ENCODE data around the gene LGR6. TPM values are rescaled to one million over a fixed set of nuclear protein-coding genes. Genes with fewer than 3 reads are reported as not detected.

The LGR6 gene
- polyA plus RNA-seq, 1 donor from 2014 or later, result not detected

DNA sequence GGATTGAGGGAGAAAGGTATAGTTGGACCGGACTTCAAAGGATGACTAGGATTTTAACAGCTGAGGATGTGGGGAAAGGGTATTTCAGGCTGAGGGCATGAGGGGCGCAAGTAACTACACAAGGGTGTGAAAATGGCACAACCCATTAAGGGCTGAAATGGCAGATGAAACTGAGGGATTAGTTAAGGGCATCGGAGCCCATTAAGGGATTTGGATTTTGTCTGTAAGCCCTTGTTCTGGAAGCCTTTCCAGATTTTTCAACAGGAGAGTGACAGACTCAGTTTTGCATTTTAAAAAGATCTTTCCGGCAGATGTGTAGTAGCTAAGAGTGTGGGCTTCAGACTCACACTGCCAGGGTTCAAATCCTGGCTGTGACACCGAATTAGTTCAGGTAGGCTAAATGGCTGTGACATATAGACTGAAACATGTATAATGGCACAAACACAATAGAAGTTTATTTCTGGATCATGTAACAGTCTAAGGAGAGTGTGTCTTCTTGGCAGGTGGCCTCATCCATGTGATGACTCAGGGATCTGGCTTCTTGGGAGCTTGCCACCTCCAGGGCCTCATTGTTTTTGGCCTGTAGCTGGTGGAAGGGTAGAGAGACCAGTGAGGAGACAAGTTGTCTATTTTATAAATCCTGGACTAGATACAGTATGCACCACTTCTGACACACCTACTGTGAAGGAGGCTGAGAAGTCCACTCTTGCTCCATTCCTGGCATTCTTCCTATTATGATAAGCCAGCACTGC, 98.5 kb downstream of the LGR6 start:
- Histone ChIP-seq H3K9me3 (ENCODE audit: low read length) (no peaks in the 10 kb centered on the region), H3K27me3 (ENCODE audit: insufficient read depth, low read depth, low read length) (no peaks in the 10 kb centered on the region), H2AFZ (ENCODE audit: low read depth, low read length) (no peak overlapping the region), H3F3A (ENCODE audit: insufficient read depth, low read length, poor library complexity, severe bottlenecking) (no peaks in the 10 kb centered on the region), H3K4me2 (ENCODE audit: low read length) (no peak overlapping the region), H3K4me3 (ENCODE audit: low read length) (no peak overlapping the region), H3K9me2 (ENCODE audit: insufficient read depth, low read length) (no peaks in the 10 kb centered on the region), H3K27ac (ENCODE audit: low read length) (no peak overlapping the region), H4K20me1 (ENCODE audit: insufficient read depth) (no peaks in the 10 kb centered on the region), H3K9ac (ENCODE audit: low read length) (no peak overlapping the region), H3K79me2 (replicated peaks; ENCODE audit: insufficient read depth, low read length) (no peaks in the 10 kb centered on the region), H3K36me3 (ENCODE audit: insufficient read depth, low read length) (no peaks in the 10 kb centered on the region)
- TF ChIP-seq EP300 (conservative IDR thresholded peaks at IDR 0.05; ENCODE audit: poor library complexity, severe bottlenecking) (no peak), MXI1 (conservative IDR thresholded peaks at IDR 0.05; ENCODE audit: poor library complexity, severe bottlenecking) (no peak), RAD21 (conservative IDR thresholded peaks at IDR 0.05) (no peak), SMC3 (conservative IDR thresholded peaks at IDR 0.05; ENCODE audit: poor library complexity) (no peak), TAF1 (IDR thresholded peaks at IDR 0.05; ENCODE audit: low read depth) (no peak), EZH2 (IDR thresholded peaks at IDR 0.05; ENCODE audit: borderline replicate concordance, insufficient read depth, low read length, poor library complexity, severe bottlenecking) (no peak), POLR2AphosphoS5 (IDR thresholded peaks at IDR 0.05) (no peak)
- TF ChIP-seq, protein P1, sequence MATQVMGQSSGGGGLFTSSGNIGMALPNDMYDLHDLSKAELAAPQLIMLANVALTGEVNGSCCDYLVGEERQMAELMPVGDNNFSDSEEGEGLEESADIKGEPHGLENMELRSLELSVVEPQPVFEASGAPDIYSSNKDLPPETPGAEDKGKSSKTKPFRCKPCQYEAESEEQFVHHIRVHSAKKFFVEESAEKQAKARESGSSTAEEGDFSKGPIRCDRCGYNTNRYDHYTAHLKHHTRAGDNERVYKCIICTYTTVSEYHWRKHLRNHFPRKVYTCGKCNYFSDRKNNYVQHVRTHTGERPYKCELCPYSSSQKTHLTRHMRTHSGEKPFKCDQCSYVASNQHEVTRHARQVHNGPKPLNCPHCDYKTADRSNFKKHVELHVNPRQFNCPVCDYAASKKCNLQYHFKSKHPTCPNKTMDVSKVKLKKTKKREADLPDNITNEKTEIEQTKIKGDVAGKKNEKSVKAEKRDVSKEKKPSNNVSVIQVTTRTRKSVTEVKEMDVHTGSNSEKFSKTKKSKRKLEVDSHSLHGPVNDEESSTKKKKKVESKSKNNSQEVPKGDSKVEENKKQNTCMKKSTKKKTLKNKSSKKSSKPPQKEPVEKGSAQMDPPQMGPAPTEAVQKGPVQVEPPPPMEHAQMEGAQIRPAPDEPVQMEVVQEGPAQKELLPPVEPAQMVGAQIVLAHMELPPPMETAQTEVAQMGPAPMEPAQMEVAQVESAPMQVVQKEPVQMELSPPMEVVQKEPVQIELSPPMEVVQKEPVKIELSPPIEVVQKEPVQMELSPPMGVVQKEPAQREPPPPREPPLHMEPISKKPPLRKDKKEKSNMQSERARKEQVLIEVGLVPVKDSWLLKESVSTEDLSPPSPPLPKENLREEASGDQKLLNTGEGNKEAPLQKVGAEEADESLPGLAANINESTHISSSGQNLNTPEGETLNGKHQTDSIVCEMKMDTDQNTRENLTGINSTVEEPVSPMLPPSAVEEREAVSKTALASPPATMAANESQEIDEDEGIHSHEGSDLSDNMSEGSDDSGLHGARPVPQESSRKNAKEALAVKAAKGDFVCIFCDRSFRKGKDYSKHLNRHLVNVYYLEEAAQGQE (IDR thresholded peaks at IDR 0.05; ENCODE audit: borderline replicate concordance), result no peak
- TF ChIP-seq, protein P2, sequence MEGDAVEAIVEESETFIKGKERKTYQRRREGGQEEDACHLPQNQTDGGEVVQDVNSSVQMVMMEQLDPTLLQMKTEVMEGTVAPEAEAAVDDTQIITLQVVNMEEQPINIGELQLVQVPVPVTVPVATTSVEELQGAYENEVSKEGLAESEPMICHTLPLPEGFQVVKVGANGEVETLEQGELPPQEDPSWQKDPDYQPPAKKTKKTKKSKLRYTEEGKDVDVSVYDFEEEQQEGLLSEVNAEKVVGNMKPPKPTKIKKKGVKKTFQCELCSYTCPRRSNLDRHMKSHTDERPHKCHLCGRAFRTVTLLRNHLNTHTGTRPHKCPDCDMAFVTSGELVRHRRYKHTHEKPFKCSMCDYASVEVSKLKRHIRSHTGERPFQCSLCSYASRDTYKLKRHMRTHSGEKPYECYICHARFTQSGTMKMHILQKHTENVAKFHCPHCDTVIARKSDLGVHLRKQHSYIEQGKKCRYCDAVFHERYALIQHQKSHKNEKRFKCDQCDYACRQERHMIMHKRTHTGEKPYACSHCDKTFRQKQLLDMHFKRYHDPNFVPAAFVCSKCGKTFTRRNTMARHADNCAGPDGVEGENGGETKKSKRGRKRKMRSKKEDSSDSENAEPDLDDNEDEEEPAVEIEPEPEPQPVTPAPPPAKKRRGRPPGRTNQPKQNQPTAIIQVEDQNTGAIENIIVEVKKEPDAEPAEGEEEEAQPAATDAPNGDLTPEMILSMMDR (IDR thresholded peaks at IDR 0.05; ENCODE audit: poor library complexity, severe bottlenecking), result no peak

DNA sequence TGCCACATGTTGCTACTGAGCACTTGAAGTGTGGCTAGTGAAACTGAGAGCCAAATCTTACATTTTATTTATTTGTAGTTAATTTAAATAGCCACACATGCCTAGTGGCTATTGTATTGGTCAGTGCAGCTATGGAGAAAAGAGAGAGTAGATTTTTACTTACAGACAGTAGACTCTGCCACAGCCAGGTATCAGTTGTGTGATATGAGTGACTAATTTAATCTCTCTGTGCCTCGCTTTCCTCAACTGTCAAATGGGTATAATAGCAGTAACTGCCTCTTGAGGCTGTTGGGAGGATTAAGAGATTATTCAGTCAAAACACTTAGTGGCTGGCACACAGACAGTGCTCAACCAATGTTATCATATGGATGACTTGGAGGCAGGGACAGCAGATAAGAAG, 99.2 kb downstream of the LGR6 start:
- no peak overlapping the region for H3K9ac ChIP-seq (ENCODE audit: low read length)
- no peak overlapping the region for H3K4me3 ChIP-seq (ENCODE audit: low read length)
- H3K27me3 ChIP-seq (ENCODE audit: insufficient read depth, low read depth, low read length), result no peaks in the 10 kb centered on the region
- no peak overlapping the region for H3K27ac ChIP-seq (ENCODE audit: low read length)
- no peaks in the 10 kb centered on the region for H4K20me1 ChIP-seq (ENCODE audit: insufficient read depth)
- H3K9me2 ChIP-seq (ENCODE audit: insufficient read depth, low read length), result no peaks in the 10 kb centered on the region
- no peaks in the 10 kb centered on the region for H3K36me3 ChIP-seq (ENCODE audit: insufficient read depth, low read length)
- no peaks in the 10 kb centered on the region for H3K79me2 ChIP-seq (replicated peaks; ENCODE audit: insufficient read depth, low read length)
- no peaks in the 10 kb centered on the region for H3K9me3 ChIP-seq (ENCODE audit: low read length)
- TF ChIP-seq POLR2AphosphoS5 (IDR thresholded peaks at IDR 0.05) (no peak), RAD21 (conservative IDR thresholded peaks at IDR 0.05) (no peak), SMC3 (conservative IDR thresholded peaks at IDR 0.05; ENCODE audit: poor library complexity) (no peak), EZH2 (IDR thresholded peaks at IDR 0.05; ENCODE audit: borderline replicate concordance, insufficient read depth, low read length, poor library complexity, severe bottlenecking) (no peak), EP300 (conservative IDR thresholded peaks at IDR 0.05; ENCODE audit: poor library complexity, severe bottlenecking) (no peak), MXI1 (conservative IDR thresholded peaks at IDR 0.05; ENCODE audit: poor library complexity, severe bottlenecking) (no peak), TAF1 (IDR thresholded peaks at IDR 0.05; ENCODE audit: low read depth) (no peak)
- TF ChIP-seq, protein P1 (IDR thresholded peaks at IDR 0.05; ENCODE audit: borderline replicate concordance), result no peak
- TF ChIP-seq, protein P2 (IDR thresholded peaks at IDR 0.05; ENCODE audit: poor library complexity, severe bottlenecking), result no peak
- no peak overlapping the region for H3K4me2 ChIP-seq (ENCODE audit: low read length)
- H3F3A ChIP-seq (ENCODE audit: insufficient read depth, low read length, poor library complexity, severe bottlenecking), result no peaks in the 10 kb centered on the region
- H2AFZ ChIP-seq (ENCODE audit: low read depth, low read length), result no peak overlapping the region
